HL-60/S4 treated with retinoic acid at 250 ng/mL for 4 days and 3 days (cell line): ENCODE results near the gene CSNK2A1.

Experiments used
- in situ Hi-C: fragments of 300-500 bp; cut with MboI; formaldehyde crosslinking; loops from 2 replicates; pipeline ENCODE4 v1.7.0; 2022; ENCODE audit warnings: low sequenced_read_pairs

Gene CSNK2A1

DNA sequence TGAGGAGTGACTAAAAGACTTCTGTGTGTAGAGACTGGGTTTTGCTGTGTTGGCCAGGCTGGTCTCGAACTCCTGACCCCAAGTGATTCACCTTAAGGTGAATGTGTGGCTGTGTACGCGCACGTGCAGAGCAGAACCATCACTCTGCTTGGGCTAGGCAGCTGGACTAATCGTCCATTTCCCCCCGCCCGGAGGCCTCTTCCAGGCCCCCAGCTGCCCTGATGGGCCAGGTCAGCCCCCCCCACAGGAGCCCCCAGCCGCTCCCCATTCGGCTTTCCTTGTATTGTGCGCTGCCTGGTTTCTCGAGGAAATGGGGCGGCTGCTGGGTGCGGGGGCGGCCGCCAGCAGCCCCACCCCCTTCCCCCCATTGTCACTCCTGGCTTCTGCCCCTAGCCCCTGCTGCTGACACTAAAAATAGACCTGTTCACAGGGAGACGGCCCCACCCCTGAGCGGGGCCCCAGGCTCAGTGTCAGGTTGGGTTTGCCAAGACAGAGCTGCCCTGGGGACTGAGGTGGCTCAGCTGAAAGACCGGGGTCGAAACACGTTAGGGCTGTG, 24.6 kb upstream of the CSNK2A1 start:
- in situ Hi-C loops = no loop called here

GRCh38 chr20:564192-564591, 20.6 kb upstream of the CSNK2A1 start:
- in situ Hi-C loops = loop anchor here (5.0 kb wide), 1 partner anchor 173 kb away; no protein-coding TSS in a partner anchor

- in situ Hi-C loops = loop anchor here (5.0 kb wide), 1 partner anchor 174 kb away; no protein-coding TSS in a partner anchor
These were observed 19.6 kb upstream of the CSNK2A1 start for GRCh38 chr20:563187-563586.

GRCh38 chr20:562232-562897, 18.8 kb upstream of the CSNK2A1 start:
- in situ Hi-C loops = loop anchor here (5.0 kb wide), 1 partner anchor 175 kb away; no protein-coding TSS in a partner anchor

- in situ Hi-C loops = loop anchor here (5.0 kb wide), 1 partner anchor 176 kb away; no protein-coding TSS in a partner anchor
These were observed 18.0 kb upstream of the CSNK2A1 start for GRCh38 chr20:561437-562231.

DNA sequence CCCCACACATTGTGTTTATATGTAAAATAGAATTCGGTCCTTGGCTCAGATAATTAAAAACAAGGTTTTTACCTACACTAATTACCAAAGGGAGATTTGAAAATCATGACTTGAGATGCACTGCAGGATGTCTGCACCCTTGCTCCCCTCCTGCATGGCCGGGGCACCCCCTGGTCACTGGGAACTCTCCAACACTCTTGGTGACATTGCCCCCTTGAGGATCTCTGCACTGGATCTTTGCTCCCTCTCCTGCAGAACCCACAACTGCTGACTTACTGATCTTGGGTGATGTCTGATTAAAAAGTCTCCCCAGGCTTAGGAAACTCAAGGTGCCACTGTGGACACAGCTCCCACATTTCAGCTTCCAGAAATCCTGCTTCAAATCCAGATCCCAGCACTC, 17.1 kb upstream of the CSNK2A1 start:
- in situ Hi-C loops = loop anchor here (5.0 kb wide), 1 partner anchor 177 kb away; no protein-coding TSS in a partner anchor

DNA sequence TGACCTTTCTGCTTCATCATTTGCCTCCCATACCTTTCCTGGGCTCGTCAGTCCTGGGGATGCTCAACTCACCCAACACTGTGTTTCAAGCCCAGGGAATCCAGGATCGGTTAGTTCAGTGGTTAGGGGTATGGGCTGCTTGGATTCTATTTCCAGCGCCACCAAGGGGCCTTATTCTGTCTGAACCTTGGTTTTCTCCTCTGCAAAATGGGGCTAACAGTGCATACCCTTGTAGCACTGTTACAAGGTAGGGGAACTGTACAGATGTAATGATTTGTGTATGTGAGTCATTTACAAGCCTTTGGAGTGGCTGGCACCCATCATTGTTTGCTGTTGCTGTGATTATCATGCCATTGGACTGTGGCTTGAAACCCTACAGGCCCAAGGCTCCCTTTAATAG, 14.5 kb upstream of the CSNK2A1 start:
- in situ Hi-C loops = no loop called here

GRCh38 chr20:556984-557383, 13.4 kb upstream of the CSNK2A1 start:
- in situ Hi-C loops = no loop called here

DNA sequence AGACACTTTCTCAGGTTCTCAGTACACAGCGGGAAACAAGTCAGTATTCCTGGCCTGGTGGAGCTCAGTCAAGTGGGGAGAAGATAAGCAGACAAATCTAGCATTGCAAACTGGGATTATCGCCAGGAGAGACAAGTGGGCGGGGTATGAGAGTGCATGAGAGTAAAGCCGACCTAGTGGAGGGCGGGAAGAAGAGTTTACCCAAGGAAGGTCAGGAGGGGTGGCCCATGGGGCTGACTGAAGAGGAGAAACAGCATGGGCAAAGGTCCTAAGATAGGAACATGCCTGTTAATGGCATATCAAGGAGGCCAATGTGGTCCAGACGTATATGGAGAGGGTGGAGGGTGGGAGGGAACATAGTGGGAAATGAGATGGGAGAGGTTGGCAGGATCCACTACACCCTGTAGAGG, 12.4 kb upstream of the CSNK2A1 start:
- in situ Hi-C loops = no loop called here

DNA sequence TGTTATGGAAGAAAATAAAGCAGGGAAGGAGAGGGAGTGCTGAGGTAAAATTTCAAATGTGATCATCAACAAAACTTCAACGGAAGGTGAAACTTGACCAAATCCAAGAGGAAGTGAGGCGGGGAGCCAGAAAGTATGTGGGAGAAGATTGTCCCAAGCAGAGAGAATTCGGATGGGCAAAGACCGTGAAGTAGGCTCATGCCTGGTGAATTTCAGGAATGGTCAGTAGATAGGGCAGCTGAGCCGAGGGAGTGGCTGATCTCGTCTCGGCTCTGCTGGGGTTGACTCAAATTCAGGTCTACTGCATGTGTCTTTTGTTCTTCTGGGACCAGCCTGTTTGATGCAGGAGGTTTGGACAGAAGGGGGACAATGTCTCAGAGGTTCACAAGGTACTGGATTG, 7.0 kb upstream of the CSNK2A1 start:
- in situ Hi-C loops = no loop called here

DNA sequence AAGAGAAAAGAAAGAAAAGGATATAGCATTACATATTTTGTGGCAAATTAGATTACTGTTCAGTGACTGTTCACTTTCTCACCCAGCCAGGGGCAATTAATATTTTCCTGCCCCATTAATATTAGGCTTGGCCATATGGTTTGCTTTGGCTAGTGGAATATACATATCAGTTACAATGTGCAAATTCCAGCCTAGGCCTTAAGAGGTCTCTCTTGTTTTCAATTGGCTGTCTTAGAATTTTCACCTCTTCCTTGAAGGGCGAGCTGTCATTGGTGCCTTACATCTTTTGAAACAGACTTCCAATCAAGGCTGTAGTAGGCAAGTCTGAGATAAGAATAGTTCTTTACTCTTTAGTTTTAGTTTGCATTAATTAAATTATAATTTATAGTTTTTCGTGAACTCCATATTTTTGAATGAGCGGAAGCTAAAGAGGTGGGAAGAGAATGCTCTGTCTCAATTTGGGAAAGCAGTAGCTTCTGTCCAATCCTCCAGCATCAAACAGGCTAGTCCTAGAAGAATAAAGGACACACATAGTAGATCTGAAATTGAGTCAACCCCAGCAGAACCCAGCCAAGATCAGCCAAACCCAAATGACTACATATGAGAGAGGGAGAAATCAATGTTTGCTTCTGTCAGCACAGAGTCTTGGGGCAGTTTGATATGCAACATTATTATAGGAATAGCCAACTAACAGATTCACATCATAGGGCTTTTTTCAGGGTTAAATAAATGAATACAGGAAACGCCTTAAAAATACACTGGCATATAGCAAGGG, 6.3 kb upstream of the CSNK2A1 start:
- in situ Hi-C loops = no loop called here

DNA sequence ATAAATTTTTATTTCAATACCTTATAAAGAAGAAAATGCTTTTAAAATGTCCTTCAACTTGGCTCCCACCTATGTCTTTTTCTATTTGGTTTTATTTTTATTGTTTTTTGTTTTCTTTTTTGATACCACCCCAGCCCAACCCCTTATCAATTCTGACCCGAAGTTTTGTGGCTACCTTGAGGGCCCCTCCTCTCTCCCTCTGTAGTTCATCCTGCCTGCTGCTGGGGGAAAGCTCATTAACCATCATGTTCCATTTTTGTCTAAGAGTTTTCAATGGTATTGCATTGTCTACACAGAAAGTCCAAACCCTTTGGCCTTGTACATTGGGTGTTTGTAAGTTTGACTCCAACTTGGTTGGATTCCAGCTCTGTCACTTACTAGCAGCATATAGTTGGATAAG, 5.3 kb upstream of the CSNK2A1 start:
- in situ Hi-C loops = no loop called here

- in situ Hi-C loops = no loop called here
These were observed 3.8 kb upstream of the CSNK2A1 start for GRCh38 chr20:547394-547793.

- in situ Hi-C loops = no loop called here
These were observed 2.8 kb upstream of the CSNK2A1 start for GRCh38 chr20:546353-546752.

- in situ Hi-C loops = no loop called here
These were observed 649 bp upstream of the CSNK2A1 start for GRCh38 chr20:544153-544725.

DNA sequence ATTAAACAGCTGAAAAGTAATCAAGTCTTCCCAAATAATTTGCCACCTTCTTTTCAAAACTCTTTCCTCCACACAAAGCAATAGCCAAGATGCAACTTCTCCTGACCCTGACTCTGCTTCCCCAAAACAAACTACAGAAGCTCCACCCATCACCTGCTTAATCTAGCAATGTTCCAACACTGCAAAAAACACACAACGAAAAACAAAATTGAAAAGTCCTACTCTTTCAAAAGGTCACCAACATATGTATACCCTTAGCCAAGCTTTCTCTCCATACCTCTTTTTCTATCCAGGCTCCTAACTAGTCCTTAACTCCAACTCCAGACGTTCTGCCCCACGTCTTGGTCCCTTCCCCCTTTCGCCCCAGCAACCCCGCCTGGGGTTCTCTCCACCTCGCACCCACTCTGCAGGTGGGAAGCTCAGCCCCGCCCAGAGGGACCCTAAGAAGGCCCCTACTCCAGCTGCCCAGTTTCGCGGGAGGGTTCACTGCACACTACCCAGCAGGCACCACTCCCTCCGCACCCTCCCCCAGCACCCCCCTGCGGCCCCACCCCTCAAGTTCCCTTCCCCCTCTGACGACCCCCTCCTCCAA, 717 bp downstream of the CSNK2A1 start:
- in situ Hi-C loops = no loop called here

DNA sequence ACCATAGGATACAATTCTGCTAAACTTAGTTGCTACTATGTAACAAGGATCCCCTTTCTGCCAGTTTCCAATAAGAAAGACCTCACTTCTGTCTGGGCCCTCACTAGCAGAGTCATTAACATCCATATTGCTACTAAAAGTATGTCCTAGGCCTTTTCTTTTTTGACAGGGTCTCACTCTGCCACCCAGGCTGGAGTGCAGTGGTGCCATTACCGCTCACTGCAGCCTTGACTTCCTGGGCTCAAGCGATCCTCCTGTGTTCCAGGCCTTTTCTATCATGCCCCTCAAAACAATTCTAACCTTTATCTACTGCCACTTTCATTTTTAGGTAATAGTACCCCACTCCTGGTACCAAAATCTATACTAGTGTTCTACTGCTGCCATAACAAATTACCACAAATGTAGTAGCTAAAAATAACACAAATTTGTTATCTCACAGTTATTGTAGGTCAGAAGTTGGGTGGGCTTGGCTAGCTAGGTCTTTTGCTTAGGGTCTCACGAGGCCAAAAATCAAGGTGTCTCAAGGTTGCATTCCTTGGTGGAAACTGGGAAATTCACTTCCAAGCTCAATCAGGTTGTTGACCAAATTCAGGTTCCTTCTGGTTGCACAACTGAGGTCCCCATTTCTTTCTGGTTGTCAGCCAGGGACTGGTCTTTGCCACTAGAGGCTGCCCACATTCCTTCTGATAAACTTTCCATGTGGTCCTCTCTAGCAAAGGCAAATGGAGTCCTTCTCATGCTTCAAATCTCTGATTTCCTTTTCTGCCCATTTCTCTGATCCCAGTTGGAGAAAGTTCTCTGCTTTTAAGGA, 3.0 kb downstream of the CSNK2A1 start:
- in situ Hi-C loops = no loop called here

- in situ Hi-C loops = no loop called here
These were observed 3.7 kb downstream of the CSNK2A1 start for GRCh38 chr20:539848-540247.

- in situ Hi-C loops = no loop called here
These were observed 4.4 kb downstream of the CSNK2A1 start for GRCh38 chr20:539191-539590.

DNA sequence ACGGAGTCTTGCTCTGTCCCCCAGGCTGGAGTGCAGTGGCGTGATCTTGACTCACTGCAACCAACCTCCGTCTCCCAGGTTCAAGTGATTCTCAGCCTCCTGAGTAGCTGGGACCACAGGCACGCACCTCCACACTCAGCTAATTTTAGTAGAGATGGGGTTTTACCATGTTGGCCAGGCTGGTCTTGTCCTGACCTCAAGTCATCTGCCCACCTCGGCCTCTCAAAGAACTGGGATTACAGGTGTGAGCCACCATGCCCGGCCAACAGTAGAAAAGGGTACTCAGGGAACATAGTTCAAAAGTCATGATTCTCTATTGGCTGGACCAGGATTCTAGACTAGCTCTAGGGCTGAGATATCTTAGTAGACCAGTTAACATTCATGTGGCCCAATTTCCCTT, 5.6 kb downstream of the CSNK2A1 start:
- in situ Hi-C loops = no loop called here
